NOMO-1 (cell line): Measurements from ENCODE around the gene STARD10.

Experiments used
- DNase-seq, 2 experiments: peaks; one replicate each; lab custom pipeline; 2025; ENCODE audit not compliant: unreplicated experiment in 2 of 2; lab: John Stamatoyannopoulos, UW

STARD10 gene

DNA sequence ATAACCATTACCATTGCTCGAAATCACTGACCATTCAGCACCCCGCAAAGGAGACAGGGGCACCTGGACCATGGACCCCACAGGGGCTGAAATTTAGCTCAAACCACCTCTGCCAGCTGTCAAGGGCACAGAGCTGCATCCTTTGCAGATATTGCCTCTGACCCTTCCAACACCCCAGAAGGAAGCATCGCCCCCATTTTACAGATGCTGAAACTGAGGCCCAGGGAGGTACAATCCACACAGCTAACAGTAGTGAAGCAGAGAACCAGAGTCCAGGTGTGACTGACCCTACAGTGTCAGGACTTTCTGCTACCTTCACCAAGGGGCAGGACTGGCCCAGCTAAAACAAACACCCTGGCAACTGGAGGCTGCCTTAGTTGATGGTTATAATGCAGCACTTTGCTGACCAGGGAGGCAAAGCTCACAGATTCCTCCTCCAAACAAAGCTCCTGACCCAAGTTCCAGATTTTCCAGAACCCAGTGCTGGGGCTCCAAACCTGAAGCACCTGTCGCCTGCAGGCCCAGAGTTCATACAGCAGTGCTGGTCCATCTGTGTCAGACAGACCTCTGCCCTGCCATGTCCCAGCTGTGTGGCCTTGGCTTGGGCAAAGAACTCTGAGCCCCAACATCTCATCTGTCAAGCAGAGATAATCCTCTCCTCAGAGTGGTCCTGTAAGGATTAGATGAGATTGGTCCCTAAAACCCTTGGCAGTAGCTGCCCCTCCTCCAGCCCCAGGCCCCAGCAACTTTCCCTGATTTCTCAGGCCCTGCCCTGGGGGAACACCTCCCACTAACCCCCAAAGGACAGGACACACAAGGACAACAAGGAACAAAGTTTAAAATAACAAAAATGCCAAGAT is 26.4 kb downstream of the STARD10 start:
- DNase-seq: no peak

DNA sequence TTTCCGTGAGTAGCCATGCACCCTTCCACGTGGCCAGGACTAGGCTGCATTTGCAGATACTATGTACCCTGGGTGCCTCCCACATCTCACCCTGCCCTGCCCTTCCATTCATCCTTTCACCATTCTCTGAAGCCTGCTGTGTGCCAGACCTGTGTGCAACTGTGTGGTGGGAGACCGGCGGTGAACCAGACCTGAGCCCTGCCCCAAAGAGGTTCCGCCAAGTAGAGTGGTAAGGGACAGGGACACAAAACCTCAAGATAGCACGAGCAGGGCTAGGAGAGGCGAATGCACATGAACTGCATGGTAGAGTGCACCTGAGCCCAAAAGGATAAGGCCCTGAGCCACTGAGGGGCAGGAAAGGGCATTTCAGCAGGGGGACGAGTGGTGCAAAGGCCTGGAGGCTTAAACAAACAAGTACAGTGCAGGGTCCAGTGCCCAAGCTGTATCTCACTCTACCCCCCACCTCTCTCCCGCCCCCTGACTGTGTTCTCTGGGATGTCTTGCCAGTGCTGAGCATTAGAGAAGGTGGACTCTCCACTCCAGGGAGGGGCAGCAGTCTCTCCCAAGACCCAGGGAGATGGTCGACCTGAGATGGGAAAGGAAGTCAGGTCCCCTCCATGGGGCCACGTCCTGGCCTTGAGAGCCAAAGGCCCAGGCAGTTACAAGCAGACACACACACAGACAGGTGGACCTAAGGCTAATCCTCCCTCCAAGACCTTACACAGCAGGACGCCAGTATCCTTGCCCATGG is 27.5 kb downstream of the STARD10 start:
- DNase-seq: no peak

DNA sequence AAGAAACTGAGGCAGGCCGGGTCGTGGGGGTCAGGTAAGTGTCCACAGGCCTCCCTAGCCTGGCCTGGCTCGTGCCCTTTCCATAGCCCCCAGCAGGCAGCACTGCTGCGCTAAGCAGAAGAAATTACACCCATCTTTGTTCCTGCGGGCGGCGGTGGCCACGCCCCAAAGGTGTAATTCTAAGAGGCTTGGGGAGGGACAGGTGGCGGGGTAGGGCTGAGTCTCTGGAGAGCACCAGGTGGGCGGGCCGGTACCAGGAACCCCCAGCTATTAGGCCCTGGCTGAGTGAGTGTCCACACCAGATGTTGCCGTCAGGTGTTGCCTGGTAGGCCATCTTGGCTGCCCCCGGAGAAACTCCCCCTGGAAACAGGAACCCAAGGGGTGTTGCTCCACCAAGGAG is 29.3 kb downstream of the STARD10 start:
- no peak for DNase-seq

DNA sequence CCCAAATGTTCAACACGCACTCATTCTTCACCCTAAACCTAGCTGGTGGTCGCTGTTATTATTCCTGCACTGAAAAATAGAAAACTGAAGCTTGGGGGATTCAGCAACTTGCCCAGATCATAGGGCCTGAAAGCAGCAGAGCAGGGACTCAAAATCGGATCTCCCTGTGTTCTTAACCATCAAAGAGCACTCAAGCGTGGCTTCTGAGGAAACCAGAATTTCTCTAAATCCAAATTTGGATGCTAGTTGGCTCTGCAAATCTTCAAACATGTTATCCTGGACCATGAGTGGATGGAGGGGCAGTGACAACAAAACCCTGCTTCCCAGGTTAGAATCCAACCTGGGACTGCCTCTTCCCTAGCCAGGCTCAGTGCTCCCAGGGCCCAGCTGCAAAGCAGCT is 30.0 kb downstream of the STARD10 start:
- DNase-seq: no peak

DNA sequence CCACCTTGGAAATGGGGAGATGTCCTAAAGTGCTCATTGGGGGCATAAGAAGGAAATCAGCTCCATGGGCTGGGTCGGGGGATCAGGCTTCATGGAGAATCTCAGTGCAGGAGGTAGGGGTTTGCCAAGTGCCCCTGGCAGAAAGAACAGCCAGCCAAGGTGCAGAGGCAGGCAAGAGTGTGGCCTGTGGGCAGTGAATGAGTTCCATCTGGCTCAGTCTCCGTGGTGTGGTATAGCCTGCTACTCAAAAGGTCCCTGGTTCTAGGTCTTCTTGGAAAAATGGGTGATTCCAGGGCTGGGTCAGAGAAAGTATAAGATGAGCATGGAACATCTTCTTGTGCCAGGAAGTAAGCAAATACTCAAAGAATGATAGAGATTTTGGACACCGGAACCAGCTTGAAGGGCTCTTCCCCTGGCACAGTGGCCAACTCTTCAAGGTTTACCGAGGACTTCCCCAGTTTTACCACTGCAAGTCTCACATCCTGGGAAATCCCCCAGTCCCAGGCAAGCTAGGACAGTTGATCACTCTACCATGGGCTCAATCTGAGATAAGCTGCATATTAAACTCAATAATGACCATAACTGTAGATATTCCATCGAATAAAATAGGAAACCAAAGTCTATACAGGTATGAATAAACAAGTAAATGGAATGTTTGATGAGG is 31.1 kb downstream of the STARD10 start:
- DNase-seq: no peak

DNA sequence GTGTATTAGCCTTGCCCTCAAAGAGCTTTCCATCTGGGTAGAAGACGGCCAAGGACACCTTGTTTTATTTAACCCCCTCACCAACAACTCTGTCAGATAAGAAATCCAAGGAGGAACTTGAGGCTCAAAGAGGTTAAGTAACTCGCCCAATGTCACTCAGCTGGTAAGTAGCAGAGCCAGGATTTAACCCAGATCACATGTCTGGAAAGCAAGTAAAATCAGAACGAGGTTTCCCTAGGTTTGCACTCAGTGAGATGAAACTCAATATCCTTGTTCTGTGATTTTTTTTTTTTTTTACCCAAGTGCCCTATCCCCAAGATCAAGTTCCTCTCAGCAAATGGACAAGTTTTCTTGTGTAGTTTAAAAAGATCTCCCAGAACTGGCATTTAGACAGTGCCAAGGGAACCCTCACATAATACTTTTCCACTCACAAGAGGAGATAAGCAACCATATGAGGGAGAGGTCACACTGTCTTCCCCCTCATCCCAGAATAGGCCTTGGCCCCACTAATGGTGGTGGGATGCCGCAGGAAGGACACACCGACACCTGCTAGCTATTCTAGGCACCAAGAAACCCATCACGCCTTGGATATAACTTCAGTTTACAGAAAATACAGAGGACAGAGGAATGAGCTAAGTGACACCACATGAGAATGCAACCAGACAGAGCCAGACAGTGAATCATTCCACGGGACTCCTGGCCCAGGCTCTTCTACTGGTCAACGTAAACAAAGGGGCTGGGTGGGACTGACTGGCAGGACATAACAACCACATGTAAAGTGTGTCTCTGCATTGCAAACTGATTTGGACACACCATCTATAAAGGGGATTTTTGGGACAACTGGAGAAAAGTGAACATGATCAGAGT is 33.1 kb downstream of the STARD10 start:
- DNase-seq: no peak

DNA sequence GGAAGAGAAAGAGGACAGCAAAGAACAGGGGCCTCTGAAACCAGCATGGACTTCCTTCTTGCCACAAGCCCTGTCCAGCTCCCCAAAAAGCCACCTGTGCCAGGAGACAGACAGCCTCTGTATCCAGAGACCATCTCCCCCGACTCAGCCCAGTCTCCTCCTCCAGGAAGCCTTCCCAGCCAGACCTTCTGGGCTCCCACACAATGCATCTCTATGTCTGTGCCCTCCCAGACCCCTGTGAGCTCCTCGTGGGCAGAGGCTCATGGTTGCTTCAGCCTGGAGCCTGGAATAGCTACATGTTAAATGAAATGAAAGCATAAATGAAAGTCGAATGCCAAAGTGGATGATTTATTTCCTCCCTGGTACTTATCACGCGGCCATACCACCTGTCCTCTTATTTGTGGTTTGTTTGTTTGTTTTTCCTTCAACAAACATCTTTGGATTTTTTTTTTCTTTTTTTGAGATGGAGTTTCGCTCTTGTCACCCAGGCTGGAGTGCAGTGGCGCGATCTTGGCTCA is 34.3 kb downstream of the STARD10 start:
- no peak for DNase-seq

DNA sequence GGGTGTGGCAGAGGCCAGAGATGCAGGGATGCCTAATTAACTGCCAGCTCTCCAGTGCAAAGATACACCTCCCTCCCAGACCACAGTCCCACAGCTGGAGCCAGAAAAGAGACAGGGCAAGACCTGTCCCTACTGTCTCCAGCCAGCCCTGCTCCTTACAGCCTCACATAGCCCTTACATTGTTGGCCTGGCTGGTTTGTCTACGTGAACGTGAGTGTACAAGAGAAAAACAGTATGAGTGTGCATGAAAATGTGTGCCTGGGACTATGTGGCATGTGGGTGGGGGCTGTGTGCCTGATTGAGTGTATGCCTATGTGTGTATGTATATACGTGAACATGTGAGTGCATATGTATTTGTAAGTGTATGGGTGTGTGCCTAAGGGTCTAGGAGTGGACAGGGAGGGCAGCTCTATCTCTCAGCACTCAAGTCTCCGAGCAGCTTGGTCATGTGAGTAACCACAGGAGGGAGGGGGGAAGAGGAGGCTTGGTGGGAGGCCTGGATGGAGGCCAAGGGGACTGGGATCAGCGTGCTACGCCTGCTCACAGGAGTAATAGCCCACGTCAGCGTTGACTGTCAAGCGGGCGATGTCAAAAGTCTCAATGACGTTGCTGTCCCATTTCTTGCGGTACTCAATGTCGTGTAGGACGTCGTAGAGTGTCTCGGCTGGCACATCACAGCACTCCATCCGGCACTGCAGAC is 35.0 kb downstream of the STARD10 start:
- no peak for DNase-seq

DNA sequence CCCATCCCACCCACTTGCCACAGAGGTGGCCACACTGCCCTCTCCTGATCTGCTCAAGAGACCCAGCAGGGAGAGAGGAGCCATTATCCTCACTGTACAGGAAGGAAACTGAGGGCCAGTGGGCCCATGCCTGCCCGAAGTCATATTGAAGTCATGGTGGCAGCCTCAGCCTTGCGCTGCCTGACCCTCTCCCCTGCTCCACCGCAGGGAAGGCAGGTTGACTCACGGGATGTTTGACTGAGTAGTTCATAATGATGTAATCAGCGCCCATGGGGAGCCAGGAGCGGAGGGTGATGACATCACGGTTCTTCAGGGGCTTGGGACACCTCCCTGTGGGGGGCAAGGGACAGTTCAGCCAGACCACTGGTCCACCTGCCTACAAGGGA is 35.5 kb downstream of the STARD10 start:
- DNase-seq: no peak

DNA sequence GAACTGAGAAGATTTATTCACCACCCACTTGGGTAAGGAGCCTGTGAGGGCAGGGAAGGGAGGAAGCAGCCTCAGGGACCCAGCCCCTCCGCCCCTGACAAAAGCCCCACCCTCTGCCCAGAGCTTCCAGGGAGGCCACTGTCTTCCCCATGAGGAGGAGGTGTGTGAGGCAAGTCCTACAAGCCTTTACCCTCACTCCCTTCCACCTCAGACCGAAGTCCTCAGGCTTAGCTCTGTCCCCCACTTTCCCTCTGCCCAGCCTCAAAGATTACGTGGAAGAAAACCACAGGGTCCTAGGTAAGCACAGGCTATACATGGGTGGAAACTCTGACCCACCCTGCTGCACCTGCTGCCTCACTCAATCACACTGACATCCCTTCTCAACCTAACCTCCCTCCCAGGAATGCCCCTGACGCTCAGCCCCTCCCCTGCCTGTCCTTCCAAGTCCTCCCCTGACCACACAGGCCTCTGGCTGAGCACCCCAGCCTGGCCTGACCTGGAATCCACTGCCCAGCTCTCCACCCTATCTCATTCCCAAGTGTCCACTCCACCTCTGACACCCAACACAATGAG is 38.0 kb downstream of the STARD10 start:
- DNase-seq: no peak

DNA sequence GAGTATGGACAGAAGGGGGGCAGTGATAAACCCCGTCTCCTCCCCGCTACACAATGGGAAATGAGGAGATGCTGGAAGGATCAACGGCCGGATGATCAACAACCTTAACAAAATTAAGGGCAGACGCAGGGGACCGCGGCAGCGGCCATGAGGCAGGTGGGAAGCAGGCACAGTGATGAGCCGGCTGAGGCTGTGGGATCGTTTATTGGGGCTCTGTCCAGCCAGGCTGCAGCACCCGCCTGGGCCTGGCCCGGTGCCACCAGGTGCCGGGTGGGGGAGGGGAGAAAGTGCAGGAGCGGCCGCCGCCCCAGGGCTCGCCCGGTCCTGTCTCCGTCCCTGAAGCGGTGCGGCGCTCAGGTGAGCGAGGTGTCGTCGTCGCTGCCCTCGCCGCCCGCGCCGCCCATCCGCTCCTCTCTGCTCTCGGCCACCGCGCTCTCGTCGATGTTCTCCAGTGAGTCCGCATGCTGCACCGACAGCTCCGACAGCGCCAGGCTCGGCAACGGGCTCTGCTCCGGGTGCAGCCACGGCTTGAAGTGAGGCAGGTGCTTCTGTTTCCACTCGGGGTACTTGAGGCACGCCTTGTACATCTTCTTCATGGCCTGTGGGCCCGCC is 39.2 kb downstream of the STARD10 start:
- no peak for DNase-seq

DNA sequence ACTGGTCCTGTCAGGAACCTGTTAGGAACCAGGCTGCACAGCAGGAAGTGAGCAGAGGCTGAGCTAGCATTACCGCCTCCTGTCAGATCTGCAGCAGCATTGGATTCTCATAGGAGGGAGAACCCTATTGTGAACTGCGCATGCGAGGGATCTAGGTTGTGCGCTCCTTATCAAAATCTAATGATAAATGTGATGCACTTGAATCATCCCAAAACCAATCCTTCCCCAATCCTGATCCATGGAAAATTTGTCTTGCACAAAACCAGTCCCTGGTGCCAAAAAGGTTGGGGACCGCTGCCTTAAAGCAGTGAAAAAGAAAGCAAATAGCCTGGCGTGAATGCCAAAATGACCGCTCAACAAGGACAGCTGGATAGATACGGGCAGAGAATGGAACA is 39.7 kb downstream of the STARD10 start:
- DNase-seq: no peak

DNA sequence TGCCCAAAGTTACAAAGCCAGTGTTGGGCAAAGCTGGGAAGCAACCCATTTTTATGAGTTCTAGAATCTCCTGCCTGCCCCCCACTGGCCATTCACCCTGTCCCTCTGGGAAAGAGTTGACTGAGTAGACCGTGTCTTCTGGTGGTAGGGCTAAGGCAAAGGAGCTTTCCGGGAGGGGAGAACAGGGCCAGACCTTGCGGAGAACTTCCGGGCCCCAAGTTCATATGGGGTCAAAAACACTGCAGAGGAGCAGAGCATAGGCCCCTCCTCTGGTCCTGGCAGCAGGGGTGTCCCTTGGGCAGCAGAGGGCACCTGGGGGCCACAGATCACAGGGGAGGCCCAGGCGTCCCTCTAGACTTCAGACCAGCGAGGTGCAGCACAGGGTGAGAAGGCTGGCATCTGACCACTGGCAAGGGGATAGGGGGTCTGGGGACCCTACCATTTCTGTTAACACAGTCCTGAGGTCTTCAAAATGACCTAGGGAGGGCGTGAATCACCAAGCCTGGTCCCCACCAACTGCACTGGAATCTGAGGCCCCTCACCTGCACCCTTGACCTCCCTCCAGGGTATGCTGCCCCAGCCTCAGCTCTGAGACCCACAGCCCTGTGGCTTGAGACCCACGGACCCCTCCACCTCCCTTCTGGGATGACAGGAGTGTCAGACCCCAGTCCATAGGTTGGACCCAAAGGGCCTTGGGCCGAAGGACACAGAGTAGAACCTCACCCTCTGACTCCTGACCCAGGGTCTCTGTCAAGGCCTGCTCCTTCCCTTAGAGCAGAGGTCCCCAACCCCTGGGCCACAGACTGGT is 40.3 kb downstream of the STARD10 start:
- DNase-seq: no peak

DNA sequence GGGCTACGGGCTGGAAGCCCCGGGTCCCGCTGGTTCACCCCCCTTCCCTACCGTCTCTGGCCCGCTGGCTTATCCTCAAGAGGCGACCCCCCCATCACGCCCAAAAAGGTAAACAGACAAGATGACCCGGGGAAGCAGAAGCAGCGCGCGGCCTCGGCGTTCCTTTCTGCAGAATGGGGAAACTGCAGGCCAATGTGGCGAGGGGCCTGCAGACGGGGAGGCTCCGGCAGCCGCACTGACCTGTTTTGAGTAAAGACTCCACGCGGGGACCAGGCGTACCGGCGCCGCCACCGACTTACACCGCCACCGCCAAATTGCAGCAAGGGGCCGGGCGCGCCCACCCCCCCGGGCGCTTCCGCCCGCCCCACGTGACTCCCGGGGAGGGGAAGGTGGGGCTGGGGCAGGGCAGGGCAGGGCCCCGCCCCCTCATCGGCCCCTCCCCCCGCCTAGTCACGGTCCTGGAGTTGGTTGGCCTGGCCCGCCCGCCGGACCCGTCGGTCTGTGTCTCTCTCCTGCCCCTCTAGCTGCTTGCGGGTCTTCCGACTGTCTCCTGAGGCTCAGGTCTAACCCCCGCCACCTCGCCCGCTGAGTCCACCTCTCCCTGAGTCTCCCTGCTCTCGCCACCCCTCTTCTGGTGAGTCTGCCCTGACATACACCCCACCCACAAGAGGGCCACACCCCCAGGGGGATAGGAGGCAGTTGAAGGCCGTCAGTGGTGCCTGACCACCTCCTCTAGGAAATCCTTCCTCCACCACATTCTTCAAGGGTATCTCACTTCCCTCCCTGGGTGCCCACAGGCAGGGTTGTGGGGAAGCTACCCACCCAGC is 41.5 kb downstream of the STARD10 start, which contains the start of gene ARAP1:
Gene ARAP1, minus strand, starts transcription at position 321 of the 827 bp plus-strand sequence. CDS start 25,280 bp downstream, outside the sequence.
- DNase-seq: peak; percentile 64 to 83

DNA sequence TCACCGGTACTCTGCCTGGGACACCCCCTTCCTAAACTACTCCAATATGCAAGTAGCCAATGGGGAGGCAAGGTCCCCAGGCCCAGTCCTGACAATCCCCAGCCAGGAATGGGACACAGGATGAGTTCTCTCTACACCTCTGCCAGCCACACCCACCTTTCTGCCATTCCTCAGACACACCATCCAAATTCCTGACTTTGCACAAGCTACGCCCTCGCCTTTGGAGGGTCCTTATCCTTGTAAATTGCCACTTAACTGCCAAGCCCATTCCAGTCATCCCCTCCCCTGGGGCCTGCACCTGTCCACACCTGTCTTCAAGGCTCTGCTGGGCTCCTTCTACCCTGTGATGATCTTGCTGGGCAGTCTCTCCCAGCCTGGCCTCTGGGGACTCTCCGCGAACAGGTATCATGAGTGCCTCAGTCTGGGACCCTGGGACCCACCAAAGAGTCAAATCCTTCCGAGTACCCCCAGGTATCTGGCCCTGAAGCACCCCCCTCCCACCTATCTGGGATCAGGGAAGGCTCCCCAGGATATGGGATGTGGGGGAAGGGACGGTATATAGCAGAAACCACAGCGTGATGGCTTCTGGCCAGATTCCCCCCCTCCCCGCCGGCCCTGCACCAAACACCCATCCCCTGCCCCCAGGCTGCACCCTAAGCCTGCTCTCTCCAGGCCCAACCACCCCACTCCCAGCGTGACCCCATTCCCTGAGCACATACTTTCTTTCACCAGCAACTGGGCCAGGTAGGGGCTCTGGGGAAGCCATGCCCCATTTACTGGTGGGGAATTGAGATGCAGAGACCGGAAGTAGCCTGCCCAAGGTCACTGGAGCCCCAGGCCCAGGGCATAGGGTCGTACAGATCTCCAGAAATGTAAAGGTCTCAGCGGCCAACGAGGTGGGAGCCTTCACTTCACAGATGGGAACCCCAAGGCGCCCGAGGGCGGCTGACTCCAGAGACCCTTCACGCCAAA is 42.4 kb downstream of the STARD10 start:
- DNase-seq: no peak

DNA sequence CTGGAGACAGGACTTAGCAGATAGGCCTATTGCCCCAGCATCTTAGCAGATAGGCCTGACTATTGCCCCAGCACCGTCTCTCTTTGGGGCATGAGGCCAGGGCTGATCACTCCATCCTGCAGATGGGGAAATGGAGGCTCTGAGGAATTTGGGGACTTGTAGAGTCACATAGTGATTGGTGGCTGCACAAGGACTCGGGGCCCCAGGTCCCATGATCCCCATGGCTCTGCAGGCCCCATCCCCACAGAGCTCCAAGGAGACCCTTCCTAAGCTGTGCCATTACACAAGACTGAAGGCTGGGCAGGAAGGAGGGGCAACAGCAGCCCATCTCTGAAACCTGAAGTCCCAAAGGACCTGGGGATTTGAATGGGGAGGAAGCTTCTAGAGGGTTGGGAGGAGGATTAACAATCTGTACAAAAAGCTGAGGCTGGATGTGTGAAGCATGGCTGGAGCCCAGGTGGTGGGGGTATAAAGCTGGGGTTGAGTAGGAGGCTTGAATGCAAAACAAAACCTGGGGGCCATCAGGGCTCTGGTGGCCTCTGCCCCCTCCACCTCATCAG is 43.2 kb downstream of the STARD10 start:
- no peak for DNase-seq
